BE2C (cell line): ENCODE data around the gene DSTN.

Experiments
- DNase-seq: peaks from one replicate; pipeline ENCODE4 v3.0.0-alpha.2; 2020
- H3K27me3 ChIP-seq: fragments of 250-450 bp; sonication (Bioruptor Pico); 2 replicates; pipeline ENCODE4 v1.5.1; 2020; ENCODE audit warnings: mild to moderate bottlenecking
- H3K36me3 ChIP-seq: fragments of 250-450 bp; sonication (Bioruptor Pico); 2 replicates; pipeline ENCODE4 v1.5.1; 2020; ENCODE audit warnings: mild to moderate bottlenecking
- H3K4me1 ChIP-seq: fragments of 250-450 bp; sonication (Bioruptor Pico); 2 replicates; pipeline ENCODE4 v1.5.1; 2020
- H3K4me3 ChIP-seq: 2 replicates; pipeline ENCODE4 v1.5.1; 2011; ENCODE audit warnings: low read depth, low read length
- H3K9me3 ChIP-seq: fragments of 250-450 bp; sonication (Bioruptor Pico); 2 replicates; pipeline ENCODE4 v1.5.1; 2020
- CTCF ChIP-seq: IDR thresholded peaks from 2 replicates; pipeline ENCODE4 v1.5.1; 2012; ENCODE audit warnings: mild to moderate bottlenecking, low read depth, low read length

Gene DSTN

GRCh38 chr20:17619351-17620093 is 49.6 kb downstream of the DSTN start:
- Histone ChIP-seq H3K27me3 (no peaks in the 10 kb centered on the region), H3K4me3 (no peak overlapping the region), H3K36me3 (no peaks in the 10 kb centered on the region), H3K9me3 (no peaks in the 10 kb centered on the region), H3K4me1 (0 out of 2 replicates have a peak, but pooled peaks cover 3% of the 10 kb centered on the region)
- no peak for DNase-seq
- no peak for TF ChIP-seq CTCF

DNA sequence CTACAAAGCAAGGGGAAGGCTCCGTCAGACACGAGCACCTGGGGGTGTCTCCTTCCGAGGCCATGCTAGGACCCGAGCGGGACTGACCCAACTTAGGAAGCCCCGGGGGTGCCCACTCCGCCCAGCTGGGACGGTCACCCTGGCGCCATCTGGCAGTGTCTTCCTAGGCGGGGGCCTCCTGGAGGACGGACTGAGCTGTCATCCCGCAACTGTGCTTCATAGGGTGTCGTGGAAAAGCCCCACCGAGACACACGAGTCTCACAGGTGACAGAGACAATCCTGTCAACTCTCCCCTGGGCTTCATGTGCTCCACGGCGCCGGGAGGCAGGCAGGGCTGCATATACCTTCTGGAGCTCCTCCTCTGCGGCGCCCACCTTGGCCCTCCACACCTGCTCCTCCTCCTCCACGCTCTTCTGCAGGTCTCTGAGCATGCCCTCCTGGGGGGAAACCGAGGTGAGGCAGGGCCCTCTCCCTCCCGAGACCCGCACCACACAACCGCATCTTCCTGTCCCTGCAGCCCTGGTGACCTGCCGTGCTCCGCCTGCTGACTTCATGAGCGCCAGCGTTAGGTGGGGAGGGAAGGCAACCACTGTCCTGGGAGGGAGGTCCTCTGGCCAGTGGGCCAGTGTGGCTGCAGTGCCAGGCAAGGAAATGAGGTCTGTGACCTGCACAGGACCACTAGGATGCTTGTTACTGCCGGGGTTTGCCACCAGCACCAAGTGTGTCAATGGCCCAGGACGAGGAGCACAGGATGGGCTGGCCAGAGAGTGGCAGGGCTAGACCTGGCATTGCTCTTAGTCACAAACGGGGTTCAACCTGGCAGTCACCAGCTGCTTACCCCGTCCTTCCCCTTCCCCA is 50.7 kb downstream of the DSTN start:
- H3K4me3 ChIP-seq: no peak overlapping the region
- H3K27me3 ChIP-seq: no peaks in the 10 kb centered on the region
- H3K4me1 ChIP-seq: 0 out of 2 replicates have a peak, but pooled peaks cover 3% of the 10 kb centered on the region
- DNase-seq: no peak
- H3K36me3 ChIP-seq: no peaks in the 10 kb centered on the region
- no peak for TF ChIP-seq CTCF
- no peaks in the 10 kb centered on the region for H3K9me3 ChIP-seq

GRCh38 chr20:17621229-17621968 is 51.5 kb downstream of the DSTN start:
- DNase-seq: no peak
- Histone ChIP-seq H3K4me3 (no peak overlapping the region), H3K36me3 (no peaks in the 10 kb centered on the region), H3K27me3 (no peaks in the 10 kb centered on the region), H3K9me3 (no peaks in the 10 kb centered on the region), H3K4me1 (0 out of 2 replicates have a peak, but pooled peaks cover 3% of the 10 kb centered on the region)
- TF ChIP-seq CTCF: no peak

DNA sequence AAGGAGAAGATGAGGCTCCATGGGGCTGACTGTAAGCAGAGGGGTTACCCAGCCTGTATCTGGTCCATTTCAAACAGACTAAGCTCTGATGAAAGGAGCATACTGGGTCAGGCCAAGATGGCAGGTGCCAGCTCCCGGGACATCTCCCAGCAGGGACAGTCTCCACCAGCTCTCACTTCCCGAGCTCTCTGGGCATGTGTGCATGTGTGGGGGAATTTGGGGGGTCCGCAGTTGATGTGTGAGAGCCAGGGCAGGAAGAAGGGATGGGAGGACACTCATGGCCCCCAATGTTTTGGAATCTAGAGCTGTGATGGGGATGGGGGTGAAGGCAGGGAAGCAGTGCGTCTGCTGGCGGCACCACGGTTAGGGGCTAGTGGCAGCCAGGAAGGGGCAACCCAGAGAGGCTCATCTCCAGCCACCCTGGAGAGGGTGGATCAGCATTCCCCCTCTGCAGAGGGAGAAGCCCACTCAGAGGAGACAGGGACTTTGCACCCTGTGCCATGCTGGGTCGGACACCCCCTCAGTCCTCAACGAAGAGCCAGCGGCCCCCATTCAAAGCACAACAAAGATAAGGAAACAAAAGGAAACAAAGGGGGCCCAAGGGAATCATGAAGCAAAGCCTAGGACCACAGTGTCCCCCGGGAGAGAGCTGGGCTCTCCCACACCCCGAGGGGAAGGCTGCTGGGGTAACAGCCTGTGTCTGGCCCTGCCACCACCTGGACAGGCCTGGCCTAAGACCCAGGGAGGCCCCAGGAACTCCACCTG is 52.4 kb downstream of the DSTN start:
- H3K4me1 ChIP-seq: 0 out of 2 replicates have a peak, but pooled peaks cover 3% of the 10 kb centered on the region
- H3K36me3 ChIP-seq: no peaks in the 10 kb centered on the region
- no peaks in the 10 kb centered on the region for H3K9me3 ChIP-seq
- no peak overlapping the region for H3K4me3 ChIP-seq
- no peak for TF ChIP-seq CTCF
- no peak for DNase-seq
- H3K27me3 ChIP-seq: no peaks in the 10 kb centered on the region

- no peak for TF ChIP-seq CTCF
- no peaks in the 10 kb centered on the region for H3K36me3 ChIP-seq
- H3K27me3 ChIP-seq: no peaks in the 10 kb centered on the region
- H3K9me3 ChIP-seq: no peaks in the 10 kb centered on the region
- DNase-seq: no peak
- H3K4me3 ChIP-seq: no peak overlapping the region
- H3K4me1 ChIP-seq: 0 out of 2 replicates have a peak, but pooled peaks cover 3% of the 10 kb centered on the region
Measured at GRCh38 chr20:17622851-17623508, 53.1 kb downstream of the DSTN start.
